NCI-H1436 (cell line): Measurements from ENCODE around the gene PCIF1.
A peak's percentile ranks its signal among the peaks of the same experiment; 100 is the strongest.
"Not testable (repeated sequence)": the region's sequence is repeated elsewhere in the genome, so short reads cannot be mapped to it uniquely, and the experiment has no call there.

Experiments used
- DNase-seq: peaks from one replicate; lab custom pipeline; 2025; lab: John Stamatoyannopoulos, UW

PCIF1 gene

GRCh38 chr20:45967551-45968080 is 33.1 kb downstream of the PCIF1 start:
- DNase-seq = no peak

GRCh38 chr20:45968081-45968671 is 33.7 kb downstream of the PCIF1 start:
- DNase-seq = no peak

- no peak for DNase-seq
Measured at GRCh38 chr20:45968801-45969711, 34.6 kb downstream of the PCIF1 start.

- DNase-seq = peak; percentile 45
Measured at GRCh38 chr20:45969712-45970634, 35.5 kb downstream of the PCIF1 start.

- DNase-seq = no peak
Measured at GRCh38 chr20:45970646-45971424, 36.4 kb downstream of the PCIF1 start.

GRCh38 chr20:45971425-45971674 is 36.9 kb downstream of the PCIF1 start:
- no peak for DNase-seq

GRCh38 chr20:45971675-45972499 is 37.4 kb downstream of the PCIF1 start, which contains the start of gene ZNF335:
Gene ZNF335 (minus strand): TSS chr20:45972203. CDS start chr20:45971410, 793 bp downstream.
- DNase-seq = peak; percentile 91

- DNase-seq = no peak
Measured at GRCh38 chr20:45972500-45973183, 38.2 kb downstream of the PCIF1 start.

- DNase-seq = no peak
Measured at GRCh38 chr20:45974896-45975565, 40.5 kb downstream of the PCIF1 start.

GRCh38 chr20:45975686-45976085 is 41.2 kb downstream of the PCIF1 start:
- DNase-seq = no peak

GRCh38 chr20:45976086-45976485 is 41.6 kb downstream of the PCIF1 start:
- no peak for DNase-seq

GRCh38 chr20:45981261-45981660 is 46.8 kb downstream of the PCIF1 start:
- DNase-seq = no peak

- no peak for DNase-seq
Measured at GRCh38 chr20:45983279-45983743, 48.8 kb downstream of the PCIF1 start.

- no peak for DNase-seq
Measured at GRCh38 chr20:45985573-45985972, 51.1 kb downstream of the PCIF1 start.

- peak; percentile 52 for DNase-seq
Measured at GRCh38 chr20:45987108-45987780, 52.8 kb downstream of the PCIF1 start.

- DNase-seq = not testable (repeated sequence)
Measured at GRCh38 chr20:45988830-45989229, 54.3 kb downstream of the PCIF1 start.

- no peak for DNase-seq
Measured at GRCh38 chr20:45991616-45992015, 57.1 kb downstream of the PCIF1 start.

- DNase-seq = no peak
Measured at GRCh38 chr20:45993197-45993951, 58.9 kb downstream of the PCIF1 start.
